ENCODE results near the gene NSF.

The NSF gene

GRCh38 chr17:46769531-46770438 lies 179.3 kb downstream of the NSF start:
- peak; percentile 22 for DNase-seq (ENCODE audit: low read depth)
- no peak overlapping the region; the same call in none of the 2 replicates for H3K4me3 ChIP-seq (ENCODE audit: low read length)
- TF ChIP-seq, protein P1, sequence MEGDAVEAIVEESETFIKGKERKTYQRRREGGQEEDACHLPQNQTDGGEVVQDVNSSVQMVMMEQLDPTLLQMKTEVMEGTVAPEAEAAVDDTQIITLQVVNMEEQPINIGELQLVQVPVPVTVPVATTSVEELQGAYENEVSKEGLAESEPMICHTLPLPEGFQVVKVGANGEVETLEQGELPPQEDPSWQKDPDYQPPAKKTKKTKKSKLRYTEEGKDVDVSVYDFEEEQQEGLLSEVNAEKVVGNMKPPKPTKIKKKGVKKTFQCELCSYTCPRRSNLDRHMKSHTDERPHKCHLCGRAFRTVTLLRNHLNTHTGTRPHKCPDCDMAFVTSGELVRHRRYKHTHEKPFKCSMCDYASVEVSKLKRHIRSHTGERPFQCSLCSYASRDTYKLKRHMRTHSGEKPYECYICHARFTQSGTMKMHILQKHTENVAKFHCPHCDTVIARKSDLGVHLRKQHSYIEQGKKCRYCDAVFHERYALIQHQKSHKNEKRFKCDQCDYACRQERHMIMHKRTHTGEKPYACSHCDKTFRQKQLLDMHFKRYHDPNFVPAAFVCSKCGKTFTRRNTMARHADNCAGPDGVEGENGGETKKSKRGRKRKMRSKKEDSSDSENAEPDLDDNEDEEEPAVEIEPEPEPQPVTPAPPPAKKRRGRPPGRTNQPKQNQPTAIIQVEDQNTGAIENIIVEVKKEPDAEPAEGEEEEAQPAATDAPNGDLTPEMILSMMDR (conservative IDR thresholded peaks at IDR 0.05; ENCODE audit: low read length): no peak

DNA sequence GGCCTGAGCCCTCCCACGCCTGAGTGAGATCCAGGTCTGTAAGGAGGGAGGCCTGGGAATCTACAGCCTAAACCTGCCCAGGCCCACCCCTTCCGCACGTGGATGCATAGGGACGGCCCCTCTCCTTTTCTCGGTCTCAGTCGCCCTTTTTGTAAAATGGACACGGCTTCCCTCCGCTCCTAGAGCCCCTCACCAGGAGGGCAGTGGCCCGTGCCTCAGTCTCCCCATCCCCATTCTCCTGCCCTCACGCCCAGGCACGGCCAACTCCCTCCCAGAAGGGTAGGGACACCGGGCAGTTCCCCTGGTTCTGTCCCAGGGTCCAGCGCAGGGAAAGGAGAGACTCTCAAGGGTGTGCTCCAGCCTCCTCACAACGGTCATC lies 180.0 kb downstream of the NSF start:
- H3K4me3 ChIP-seq (ENCODE audit: low read length): no peak overlapping the region
- TF ChIP-seq, protein P1 (conservative IDR thresholded peaks at IDR 0.05; ENCODE audit: low read length): no peak
- DNase-seq (ENCODE audit: low read depth): no peak

DNA sequence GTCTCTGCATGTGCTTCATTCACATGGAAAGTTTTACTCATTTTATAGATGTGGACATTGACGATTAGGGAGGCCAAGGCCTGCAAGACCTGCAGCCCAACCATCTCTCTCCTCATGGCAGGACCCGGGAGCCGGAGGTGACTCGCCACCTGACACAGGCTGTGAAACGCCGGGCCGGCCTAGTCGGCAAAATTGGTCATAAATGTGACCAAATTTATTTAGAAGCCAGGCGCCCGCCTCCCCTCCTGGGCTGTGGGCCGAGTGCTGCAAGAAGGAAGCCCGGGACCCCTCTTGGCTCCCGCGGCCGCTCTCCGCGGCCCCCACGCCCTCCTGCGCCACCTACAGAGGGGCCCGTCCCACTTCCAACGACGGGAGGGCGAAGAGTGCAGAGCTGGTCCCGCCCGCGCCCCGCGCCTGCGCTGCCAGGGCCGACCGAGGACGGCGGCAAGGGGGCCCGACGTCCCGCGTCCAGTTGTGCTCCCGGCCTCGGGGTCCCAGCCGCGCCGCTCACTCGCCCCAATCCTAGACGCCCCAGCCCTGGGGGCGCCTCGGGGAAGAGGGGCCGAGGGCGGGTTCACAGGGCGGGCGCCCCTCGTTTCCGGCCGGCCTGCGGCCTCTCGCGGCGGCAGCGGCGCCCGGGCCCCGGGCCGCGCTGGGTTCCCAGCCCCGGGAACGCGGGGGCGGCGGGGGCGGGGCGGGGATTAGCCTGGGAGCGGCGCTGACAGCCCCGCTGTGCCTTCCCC lies 180.5 kb downstream of the NSF start:
- peak; percentile 37 for DNase-seq (ENCODE audit: low read depth)
- TF ChIP-seq, protein P1 (conservative IDR thresholded peaks at IDR 0.05; ENCODE audit: low read length): no peak
- peak overlapping the region; percentile 39 for H3K4me3 ChIP-seq (ENCODE audit: low read length)

GRCh38 chr17:46771561-46772474 lies 181.3 kb downstream of the NSF start:
- peak overlapping the region; percentile 56 for H3K4me3 ChIP-seq (ENCODE audit: low read length)
- TF ChIP-seq, protein P1 (conservative IDR thresholded peaks at IDR 0.05; ENCODE audit: low read length): no peak
- DNase-seq (ENCODE audit: low read depth): peak; percentile 22

DNA sequence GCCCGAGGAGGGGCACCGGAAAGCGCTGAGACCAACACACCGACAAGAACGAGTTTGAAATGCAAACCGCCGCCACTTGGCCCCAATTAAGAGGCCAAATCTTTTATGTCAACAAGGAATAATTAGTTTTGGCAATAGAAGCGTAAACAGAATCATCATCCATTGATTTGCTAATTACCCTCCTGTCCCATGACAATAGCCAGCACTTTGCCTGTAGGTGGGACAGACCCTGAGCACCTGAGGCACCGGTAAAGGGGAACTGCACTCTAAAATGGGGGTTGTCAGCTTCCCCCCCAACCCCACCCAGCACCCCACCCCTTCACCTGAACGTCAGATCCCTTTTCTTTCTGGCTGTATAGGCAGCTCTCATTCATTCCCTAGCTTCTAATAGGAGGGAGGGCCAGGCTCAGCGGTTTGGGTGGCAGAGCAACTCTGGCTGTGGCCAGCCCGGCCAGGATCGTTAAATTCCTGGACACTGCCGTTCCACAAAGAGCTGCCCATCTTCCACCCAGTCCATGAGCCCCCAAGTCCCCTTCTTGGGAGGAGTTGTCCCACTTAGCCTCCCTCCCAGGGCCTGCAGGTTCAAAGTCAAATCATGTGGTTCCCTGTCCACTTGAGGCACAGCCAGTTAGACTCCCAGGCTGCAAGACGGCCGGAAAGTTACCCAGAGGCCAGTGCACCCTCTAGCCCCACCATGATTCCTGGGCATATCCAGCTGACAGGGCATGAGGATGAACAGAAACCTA lies 182.2 kb downstream of the NSF start:
- TF ChIP-seq, protein P1 (conservative IDR thresholded peaks at IDR 0.05; ENCODE audit: low read length): no peak
- H3K4me3 ChIP-seq (ENCODE audit: low read length): peak overlapping the region; percentile 56
- no peak for DNase-seq (ENCODE audit: low read depth)

GRCh38 chr17:46773221-46773605 lies 182.7 kb downstream of the NSF start:
- TF ChIP-seq, protein P1 (conservative IDR thresholded peaks at IDR 0.05; ENCODE audit: low read length): no peak
- no peak for DNase-seq (ENCODE audit: low read depth)
- no peak overlapping the region for H3K4me3 ChIP-seq (ENCODE audit: low read length)
